ENCODE data around the gene B4GALNT3.
"Not testable (repeated sequence)": the region's sequence is repeated elsewhere in the genome, so short reads cannot be mapped to it uniquely, and the experiment has no call there.

B4GALNT3 gene

DNA sequence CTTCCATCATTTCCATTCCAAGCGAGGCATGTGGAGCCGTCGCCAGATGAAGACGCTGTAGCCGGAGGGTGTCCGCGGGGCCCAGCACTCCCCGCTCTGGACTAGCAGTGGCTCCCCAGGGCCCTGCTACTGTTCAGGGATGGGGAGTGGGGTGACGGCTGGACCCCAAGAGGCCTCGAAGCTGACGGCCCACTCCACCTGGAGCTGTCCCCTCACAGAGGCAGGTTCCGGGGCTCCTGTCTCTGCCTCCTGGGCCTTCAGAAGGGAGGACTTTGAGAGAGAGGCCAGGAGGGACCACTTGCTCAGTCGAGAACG is 101.6 kb downstream of the B4GALNT3 start:
- no peak for DNase-seq

DNA sequence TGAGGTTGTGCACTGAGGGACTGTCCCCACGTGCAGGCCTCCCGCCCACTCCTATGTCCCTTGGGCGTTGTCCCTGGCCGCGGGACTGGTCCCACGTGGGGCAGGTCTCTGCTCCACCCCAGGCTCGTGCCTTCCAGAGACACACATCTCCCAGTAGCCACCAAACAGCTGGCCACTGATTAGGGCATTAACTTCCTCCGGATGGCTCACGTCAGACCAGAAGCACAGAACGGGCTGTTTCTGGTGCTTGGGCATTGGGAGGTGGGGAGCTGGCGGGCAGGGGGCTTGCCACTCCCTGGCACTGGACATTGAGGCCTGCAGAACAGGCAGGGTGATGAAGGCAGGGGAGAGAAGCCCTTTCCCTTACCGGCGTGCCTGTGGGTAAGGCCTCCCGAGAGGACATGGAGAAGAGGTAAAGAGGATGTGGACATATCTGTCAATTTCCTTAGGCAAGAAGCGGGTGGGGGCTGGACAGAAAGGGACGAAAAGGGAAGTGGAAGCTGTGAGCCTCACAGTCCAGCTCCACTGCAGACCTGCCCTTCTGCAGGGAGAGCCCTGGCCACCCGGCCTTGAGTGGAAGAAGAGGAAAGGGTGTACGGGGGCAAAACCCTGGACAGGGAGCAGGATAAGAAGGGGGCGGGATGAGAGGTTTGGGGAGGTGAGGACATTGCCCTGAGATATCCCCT is 102.3 kb downstream of the B4GALNT3 start:
- DNase-seq: no peak

DNA sequence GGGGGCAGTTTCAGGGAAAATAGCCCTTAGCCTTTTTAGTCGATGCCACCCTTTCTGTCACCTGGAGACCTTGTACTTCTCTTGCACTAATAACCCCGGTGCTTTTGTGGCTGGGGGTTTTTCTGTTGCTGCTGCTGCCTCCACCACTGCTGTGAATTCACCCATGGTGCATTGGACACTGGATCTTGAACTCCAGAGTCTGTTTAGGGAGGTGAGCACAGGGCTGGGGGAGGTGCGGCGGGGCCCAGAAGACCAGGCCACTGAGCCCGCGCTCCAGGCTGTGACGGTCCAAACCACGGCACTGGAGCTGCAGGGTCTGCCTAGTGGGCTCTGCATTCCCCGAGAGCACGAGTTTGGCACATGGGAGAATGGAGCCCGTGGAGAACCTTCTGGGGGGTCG is 102.9 kb downstream of the B4GALNT3 start:
- no peak for DNase-seq

DNA sequence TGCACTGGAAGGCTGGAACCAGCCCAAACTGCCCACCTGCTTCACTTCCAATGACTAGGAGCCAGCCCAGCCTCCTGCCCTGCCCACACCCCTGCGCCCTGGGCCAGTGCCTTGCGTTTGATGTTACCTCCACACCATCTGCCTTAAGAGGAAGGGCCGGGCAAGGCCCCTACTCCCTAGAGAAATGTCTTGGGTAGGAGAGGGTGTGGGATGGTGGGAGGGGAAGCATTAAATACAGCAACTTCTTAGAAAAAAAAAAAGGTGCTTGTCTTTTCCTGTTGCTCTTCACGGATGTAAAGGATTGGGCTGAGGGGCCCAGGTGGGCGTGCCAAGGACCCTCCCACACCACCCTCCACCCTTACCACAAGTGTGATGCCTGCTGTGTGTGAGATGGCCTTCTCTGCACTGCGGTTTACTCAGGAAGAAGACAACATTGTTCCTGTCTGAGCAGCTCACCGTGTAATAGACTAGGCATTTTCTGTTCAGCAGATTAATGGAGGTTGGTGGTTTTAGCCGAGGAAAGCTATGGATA is 103.6 kb downstream of the B4GALNT3 start:
- DNase-seq: peak in 3 of 5 donors; percentile 34 to 81 (median 39)

DNA sequence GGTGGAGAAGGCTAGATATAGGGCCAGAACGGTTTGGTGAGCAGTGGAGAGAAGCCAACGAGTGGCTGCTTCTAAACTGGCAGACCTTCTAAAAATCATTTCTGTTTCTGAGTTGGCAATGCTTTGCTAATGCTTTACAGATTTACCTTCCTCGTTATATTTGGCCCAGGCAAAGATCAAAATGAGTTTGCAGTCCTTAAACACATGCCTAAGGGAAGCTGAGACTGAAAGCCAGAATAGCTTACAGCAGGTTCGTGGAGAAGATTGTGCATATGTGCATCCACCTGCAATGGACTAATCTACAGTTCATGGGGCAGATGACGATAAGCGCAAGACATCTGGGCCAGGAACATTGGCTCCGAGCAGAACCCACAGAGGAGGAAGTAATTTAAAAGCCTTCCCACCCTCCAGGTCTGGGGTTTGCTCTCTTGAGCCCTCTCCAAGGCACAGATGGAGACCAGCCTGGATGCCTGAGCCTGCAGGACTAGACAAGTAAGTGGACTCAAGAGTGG is 104.1 kb downstream of the B4GALNT3 start:
- DNase-seq: no peak

DNA sequence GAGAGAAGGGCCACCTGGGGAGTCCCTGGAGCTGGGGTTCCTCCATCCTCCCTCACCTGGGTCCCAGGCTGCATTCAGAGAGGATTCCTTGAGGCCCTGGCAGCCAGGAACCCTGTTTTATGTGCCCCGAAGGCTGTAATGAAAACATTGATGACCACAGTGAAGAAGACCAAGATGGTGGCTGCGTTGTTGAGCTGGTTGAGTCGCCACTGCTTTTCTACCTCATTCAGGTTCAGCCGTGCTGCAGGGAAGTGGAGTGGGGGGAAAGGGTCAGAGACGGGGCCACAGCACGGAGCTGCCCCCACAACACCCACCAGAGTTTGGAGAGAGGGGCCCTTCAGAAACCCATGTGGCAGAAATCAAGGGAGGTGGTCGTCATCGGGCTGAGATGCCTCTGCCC is 105.4 kb downstream of the B4GALNT3 start:
- DNase-seq: no peak

DNA sequence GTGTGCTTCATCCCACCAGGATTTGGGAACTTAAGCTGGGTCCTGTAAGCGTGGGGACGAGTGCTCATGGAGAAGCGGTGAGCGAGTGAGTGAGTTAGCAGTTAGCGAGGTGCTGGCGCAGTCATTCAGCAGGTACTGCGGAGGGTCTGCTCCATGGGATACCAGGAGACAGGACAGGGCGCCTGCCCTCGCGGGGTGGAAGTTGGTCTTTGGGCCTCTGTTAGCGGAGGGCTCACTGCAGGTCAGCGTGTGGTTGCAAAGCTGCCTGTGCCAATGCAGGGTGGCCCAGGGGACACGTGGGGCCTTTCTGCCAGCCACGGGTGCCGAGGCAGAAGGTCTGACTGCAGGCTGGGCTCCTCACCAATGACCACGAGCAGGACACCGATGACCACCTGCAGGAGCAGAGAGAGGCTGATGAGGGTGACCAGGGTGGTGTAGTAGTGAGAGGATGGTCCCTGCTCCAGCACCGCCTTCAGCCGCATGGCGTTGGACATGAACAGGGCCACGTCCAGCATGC is 105.9 kb downstream of the B4GALNT3 start:
- no peak for DNase-seq

DNA sequence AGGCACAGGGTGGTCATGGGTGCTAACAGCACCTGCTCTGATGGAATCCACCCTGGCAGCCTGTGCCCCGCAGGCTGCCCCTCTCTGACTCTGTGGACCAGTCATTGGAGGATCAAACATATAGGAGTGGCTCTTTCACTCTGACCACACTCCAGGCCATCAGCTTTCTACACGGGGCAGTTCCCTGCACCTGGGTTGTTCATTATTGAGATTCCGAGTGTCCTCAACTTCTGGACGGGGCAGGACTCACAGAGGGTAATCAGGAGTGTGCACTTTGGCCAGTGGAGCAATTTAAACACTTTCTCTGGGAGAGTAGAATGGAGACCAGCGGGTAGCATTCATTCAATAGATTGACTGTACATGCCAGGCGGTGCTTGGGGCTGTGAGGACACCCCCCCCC is 108.7 kb downstream of the B4GALNT3 start:
- no peak for DNase-seq

DNA sequence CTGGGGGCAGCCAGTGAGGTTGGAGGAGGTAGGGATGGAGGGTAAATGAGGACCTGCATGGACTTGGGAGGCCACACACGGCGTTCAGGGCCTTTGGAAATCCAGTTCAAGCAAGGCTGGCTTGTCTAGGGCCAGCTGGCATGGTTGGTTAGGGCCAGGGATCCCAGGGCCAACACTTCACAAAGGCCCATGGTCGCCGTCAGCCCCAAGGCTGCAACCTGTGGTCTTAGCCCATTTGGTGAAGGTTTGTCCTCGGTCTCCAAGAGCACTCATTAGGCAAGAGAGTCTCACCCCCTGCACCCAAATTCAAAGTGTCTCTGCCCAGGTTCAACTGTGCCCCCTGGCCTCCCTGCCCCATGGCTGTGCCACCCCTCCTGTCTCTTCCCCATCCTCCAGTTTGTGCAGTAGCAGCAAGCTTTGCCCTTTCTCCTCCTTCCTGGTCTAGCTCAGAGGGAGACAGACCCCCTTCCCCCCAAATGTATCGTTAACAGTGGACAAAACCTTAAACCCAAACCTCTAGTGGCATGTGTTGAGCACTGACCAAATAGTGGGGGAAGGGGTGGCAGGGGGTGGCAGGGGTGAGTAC is 109.4 kb downstream of the B4GALNT3 start:
- DNase-seq: no peak

DNA sequence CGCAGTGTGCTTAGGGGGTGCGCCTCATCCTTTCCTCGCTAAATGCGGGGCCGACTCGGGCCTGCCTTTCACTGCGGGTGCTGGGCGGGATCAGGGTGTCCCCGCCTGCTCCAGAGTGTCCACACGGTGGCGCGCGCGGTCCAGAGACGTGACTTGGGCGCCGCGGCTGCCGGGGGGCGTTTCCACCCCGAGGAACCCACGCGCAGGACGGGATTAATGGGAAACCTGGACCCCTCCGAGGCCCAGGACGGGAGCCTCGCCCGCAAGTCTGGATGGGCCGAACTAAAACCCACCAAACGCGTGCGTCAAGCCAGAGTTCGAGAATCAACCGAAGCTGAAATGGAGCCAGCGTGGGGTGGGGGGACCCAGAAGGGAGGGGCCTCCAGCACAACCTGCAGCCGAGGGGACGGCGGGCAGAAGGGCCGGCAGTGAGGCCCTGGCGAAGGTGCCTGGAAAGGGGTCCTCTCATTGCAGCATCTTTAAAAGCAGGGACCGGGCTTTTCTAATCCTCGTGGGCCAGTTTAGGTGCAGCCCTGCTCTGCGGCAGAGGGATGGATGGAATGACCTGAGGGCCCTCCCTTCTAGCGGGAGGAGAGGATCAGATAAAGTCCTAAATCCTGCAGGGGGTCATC is 110.2 kb downstream of the B4GALNT3 start:
- DNase-seq: peak; percentile 70 to 85 (median 78)

DNA sequence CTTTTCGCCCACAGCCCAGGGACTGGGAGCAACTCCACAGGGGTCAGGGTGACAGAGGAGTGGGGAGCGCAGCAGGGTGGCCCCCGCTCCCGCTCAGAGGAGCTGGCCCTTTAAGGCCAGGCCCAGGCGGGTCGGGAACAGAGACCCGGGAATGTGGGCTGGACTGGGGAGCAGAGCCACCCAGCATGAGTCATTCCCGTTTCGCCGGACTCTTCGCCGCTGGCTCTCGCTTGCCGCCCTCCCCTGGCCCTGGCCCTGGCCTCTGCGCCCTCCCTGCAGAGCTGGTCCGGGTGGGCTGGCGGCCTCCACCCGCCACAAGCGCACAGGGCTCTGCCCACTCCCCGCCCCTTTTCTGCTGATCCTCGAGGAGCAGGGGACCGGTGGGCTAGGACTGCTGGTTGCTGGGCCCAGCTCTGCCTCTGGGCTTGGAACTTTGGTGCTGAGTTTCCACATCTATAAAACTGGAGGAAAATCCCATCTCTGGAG is 110.7 kb downstream of the B4GALNT3 start:
- DNase-seq: no peak

DNA sequence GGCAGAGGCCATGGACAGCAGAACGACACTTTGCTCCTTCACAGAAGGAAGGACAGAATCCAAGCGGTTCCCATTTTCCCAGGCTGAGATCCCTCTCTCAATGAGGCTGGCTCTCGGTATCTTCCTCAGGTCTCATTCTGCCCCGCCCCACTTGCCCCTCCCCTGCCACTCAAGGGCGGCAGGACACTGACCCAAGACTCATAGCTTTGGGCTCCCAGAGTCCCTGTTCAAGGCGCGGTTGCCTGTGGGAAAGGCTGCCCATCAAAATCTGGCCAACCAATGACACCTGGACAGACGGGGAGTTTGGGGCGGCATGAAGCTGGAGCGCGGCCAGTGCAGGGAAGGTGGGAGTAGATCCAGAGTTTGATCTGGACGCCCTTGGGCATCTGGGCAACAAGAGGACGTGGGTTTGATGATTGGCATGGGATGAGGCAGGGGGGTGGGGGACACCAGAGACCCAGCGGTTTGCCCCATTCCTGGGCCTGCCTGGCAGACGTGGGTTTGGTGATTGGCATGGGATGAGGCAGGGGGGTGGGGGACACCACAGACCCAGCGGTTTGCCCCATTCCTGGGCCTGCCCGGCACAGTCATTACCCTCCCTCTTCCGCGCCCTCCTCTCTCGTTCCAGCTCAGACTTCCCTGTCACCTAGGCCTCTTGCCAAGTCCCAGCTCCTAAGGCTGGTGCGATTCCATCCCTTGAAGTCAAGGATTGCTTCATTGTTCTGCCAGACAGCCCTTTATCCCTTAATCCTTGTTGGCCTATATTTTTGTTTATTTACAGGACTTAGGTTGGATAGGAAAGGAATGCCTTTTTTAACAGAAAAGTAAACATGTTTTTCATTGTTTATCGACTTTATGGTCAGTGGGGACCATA is 111.4 kb downstream of the B4GALNT3 start:
- no peak for DNase-seq

DNA sequence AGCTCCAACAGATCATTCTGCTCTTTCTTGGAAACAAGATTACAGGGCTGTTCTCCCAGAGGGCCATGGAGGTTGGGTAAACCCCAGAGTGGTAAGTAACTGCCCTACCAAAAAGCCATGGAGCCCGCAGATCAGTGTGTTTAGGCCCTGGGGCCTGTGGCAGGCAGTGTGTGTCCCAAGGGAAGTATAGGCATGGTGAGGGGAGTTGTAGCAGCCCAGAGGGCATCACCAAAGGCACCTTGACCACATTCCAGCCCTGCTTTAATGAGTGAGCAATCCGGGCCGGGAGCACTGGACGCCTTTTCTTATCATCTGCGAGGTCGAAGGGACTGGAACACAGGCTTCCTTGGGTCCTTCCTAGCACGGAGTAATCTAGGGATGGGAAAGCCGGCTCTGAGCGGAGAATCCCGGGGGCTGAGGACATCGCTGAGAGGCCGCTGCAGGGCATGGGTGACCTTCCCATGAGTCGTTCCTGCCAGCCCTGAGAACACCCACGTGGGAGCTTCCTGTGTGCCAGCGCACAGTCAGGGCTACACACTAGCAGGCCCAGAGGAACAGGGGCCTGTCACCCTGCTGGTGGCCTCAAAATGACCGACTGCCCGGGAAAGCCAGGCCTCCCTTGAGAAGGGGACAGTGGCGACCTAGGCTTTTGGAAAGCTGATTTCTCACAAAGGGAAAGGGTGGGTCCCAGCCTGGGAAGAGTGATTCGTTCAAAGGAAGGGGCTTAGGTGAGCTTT is 112.2 kb downstream of the B4GALNT3 start:
- DNase-seq: no peak

DNA sequence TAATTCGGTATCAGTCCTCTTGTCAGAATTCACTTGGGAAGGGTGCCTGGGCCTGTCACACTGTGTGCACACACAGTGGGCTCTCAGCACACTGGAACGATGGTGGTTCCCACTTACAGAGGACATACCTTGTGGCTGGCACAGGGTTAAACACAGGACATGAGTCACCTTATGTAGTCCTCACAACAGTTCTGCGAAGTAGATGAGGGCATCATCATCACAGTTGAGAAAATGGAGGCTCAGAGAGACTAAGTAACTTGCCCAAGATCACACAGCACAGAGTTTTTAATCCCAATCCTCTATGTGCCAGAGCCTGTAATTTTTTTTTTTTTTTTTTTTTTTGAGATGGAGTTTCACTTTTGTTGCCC is 112.8 kb downstream of the B4GALNT3 start:
- DNase-seq: peak in 1 of 5 donors; percentile 74

DNA sequence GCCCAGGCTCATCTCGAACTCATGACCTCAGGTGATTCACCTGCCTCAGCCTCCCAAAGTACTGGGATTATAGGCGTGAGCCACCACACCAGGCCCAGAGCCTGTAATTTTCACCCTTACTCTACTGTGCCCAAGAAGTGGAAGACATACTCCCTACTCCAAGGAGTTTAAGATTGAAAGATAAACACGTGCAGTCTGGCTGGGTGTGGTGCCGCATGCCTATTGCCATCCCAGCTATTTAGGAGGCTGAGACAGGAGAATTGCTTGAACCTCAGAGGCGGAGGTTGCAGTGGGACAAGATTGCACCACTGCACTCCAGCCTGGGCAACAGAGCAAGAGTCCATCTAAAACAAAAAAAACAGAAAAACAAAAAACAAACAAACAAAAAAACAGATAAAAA is 113.5 kb downstream of the B4GALNT3 start:
- no peak for DNase-seq

DNA sequence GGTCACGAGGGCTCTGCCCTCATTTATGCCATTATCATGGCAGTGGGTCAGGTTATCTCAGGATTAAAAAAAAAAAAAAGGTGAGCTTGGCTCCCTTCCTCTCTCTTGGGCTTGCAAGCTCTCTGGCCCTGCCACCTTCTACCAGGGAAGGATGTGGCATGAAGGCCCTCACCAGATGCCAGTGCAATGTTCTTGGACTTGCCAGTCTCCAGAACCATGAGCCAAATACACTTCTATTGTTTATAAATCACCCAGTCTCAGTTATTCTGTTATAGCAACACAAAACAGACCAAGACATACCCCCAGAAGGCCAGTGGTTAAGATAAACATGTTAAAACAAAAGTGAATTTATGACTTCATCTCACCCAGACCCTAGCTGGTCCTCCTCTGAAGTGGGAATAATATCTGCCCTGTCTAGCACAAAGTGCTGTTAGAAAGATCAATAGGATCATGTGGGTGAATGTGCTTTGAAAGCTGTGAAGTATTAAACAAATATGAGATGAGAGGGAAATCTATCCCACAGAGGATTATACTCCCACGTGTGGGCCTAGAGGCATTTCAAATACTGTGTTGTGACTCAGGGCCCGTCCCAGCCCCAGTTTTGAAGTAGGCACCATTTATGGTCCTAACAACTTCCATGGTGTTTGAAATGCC is 114.9 kb downstream of the B4GALNT3 start:
- no peak for DNase-seq

DNA sequence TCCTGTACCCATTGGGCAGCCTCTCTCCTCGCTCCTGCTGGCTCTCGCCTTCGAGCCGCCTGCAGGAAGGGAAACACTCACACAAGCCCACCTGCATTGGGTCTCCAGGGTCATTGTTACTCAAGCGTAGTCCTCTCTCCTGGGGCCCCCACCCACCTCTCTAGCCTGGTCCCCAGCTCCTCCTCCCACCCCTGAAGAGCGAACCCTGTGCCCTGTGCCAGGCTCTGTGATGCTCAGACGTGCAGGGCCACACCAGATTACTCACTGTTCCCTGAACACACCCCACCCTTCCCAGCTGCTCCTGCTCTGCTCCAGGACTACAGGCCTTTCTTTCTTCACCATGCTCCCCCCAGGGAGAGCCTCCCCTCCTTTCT is 115.4 kb downstream of the B4GALNT3 start:
- DNase-seq: no peak

DNA sequence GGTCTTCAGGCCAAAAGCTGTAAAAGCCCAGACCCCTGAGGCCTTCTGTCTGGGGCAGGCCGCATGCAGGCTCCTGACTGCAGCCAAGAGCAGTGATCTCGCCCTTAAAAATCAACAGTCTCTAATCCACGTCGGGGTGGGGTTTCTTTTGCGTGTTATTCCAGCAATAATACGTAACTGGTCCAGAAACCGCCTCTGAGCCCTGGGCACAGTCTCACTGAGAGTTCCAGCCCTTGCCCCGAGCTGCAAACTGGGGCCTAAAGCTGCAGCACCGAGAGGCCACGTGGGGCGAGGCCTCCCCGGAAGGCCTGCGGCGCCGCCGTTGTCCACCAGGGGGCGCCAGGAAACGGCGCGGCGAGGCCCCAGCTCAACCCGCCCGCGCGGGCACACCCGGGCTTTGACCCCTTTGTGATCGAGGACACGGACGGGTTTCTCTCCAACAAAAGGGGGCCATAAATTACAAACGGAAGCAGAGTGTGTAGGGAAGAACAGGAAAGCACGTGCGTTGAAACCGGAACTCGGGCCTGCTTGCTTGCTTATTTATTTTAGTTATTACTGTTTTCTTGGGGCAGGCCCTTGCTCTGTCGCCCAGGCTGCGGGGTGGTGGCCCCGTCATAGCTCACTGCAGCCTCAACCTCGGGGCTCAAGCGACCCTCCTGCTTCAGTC is 116.3 kb downstream of the B4GALNT3 start:
- DNase-seq: peak; percentile 61 to 85 (median 69)

DNA sequence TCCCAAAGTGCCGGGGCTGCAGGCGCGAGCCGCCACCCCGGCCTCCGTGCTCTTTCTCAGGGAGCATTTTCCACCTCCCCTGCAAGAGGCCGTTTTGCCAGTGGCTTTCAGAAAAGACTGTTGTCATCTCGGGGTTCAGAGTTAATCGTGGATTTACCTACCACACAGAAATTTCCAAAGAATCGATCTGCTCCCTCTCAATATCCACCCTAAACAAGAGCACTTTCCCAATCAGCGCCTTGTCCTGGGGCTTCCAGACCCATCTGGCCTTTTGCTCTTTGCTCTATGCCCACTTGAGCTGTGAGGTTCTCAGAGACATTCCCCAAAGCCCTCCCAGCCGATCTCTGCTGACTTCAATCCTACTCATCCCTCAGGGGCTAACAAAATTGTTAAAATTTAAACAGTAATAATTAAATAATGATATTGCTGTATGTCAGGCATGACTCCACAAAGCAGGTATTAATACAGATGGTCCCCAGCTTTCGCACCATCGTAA is 116.9 kb downstream of the B4GALNT3 start:
- DNase-seq: no peak

DNA sequence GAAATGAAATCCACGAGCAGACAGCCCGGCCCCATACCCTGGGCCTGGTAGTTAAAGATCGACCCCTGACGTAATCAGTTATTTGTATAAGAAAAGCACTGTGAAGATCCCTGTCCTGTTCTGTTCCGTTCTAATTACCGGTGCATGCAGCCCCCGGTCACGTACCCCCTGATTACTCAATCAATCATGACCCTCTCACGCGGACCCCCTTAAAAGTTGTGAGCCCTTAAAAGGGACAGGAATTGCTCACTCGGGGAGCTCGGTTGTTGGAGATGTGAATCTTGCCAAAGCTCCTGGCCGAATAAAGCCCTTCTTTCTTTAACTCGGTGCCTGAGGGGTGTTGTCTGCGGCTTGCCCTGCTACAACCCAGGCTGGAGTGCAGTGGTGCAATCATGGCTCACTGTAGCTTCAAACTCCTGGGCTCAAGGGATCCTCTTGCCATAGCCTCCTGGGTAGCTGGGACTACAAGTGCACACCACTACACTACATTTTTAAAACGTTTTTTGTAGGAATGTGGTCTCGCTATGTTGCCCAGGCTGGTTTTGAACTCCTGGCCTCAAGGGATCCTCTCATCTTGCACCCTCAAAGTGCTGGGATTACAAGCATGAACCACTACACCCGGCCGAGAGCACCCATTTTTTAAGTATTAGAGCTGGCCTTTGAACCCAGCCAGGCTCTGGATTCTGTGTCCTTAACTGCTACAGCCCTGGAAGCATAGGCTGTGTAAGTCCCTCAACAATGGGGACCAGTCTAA is 118.4 kb downstream of the B4GALNT3 start:
- not testable (repeated sequence) for DNase-seq
